Erythroblast (primary cell): ENCODE data around the gene CEP83.

Experiments used
- GATA1 ChIP-seq: IDR thresholded peaks from 2 replicates; pipeline ENCODE4 v1.6.1; 2011; ENCODE audit warnings: low read depth, mild to moderate bottlenecking, control low read depth, low read length, moderate library complexity
- POLR2A ChIP-seq: IDR thresholded peaks from 2 replicates; pipeline ENCODE4 v1.6.1; 2011; ENCODE audit warnings: mild to moderate bottlenecking, low read length

DNA sequence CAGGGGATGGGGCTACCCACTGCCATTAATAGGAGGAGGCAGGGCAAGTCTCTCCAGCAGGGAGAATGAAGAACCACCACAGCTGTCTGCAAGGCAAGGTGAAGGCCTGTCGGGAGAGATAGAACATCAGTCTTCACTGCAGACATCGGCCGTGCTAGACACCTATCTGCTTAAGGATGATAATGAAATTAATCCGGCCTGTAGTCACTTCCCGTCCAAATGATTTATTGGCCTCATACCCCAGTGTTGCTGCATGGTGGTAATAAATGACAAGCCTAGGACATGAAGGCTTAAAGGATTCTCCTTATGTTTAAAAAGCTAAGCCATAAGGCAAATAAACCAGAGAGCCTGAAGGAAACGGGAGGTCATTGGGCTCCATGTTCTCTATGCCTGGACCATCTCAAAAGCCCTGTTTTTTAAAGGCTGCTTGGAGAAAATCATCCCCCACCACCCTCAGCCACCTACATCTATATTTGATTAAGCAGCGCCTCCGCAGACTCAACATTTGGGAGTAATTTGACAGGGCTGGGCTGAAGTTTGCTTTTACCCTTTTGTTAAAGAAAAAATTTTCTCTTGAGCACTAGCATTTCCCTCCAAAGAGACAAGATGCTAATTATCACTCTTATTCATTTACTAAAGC, 173.6 kb downstream of the CEP83 start:
- TF ChIP-seq POLR2A: no peak
- no peak for TF ChIP-seq GATA1
